ENCODE data around the gene ENPP7. TPM values are rescaled to one million over a fixed set of nuclear protein-coding genes. Genes with fewer than 3 reads are reported as not detected.

The ENPP7 gene
- total RNA-seq, 3 donors from 2014 or later, result not detected

- Histone ChIP-seq H3K27ac (no peak overlapping the region), H3K27me3 (peaks cover 10 to 64% of the 10 kb centered on the region in 2 donors)
Measured at GRCh38 chr17:79748295-79749099, 17.8 kb downstream of the ENPP7 start.

GRCh38 chr17:79749156-79749815 is 18.5 kb downstream of the ENPP7 start:
- Histone ChIP-seq H3K36me3 (no peaks in the 10 kb centered on the region), H3K4me1 (no peaks in the 10 kb centered on the region), H3K27me3 (peaks cover 10 to 66% of the 10 kb centered on the region in 2 donors), H3K4me3 (no peak overlapping the region), H3K27ac (no peak overlapping the region), H3K9me3 (no peaks in the 10 kb centered on the region)
- intact Hi-C loops (cut with DNase I; ENCODE audit: low total_unique reads), result no loop called here
- TF ChIP-seq POLR2AphosphoS5 (IDR thresholded peaks at IDR 0.05) (no peak), POLR2A (IDR thresholded peaks at IDR 0.05) (no peak), CTCF (IDR thresholded peaks at IDR 0.05) (no peak)
- DNase-seq (ENCODE audit: low spot score in 2 of 2), result no peak

More at GRCh38 chr17:79748295-79749099, 17.8 kb downstream of the ENPP7 start:
- H3K4me3 ChIP-seq, result peak overlapping the region in 1 of 3 donors; percentile 28
- intact Hi-C loops (cut with DNase I; ENCODE audit: low total_unique reads), result no loop called here
- no peak for TF ChIP-seq CTCF (IDR thresholded peaks at IDR 0.05)
- TF ChIP-seq POLR2AphosphoS5 (IDR thresholded peaks at IDR 0.05), result no peak
- no peak for TF ChIP-seq POLR2A (IDR thresholded peaks at IDR 0.05)
- H3K36me3 ChIP-seq, result no peaks in the 10 kb centered on the region
- no peak for DNase-seq (ENCODE audit: low spot score in 2 of 2)
- H3K4me1 ChIP-seq, result no peaks in the 10 kb centered on the region
- no peaks in the 10 kb centered on the region for H3K9me3 ChIP-seq

- Histone ChIP-seq H3K9me3 (no peaks in the 10 kb centered on the region), H3K36me3 (no peaks in the 10 kb centered on the region), H3K4me1 (no peaks in the 10 kb centered on the region), H3K27ac (no peak overlapping the region), H3K4me3 (no peak overlapping the region), H3K27me3 (peaks cover 10 to 71% of the 10 kb centered on the region in 2 donors)
- TF ChIP-seq POLR2AphosphoS5 (IDR thresholded peaks at IDR 0.05) (no peak), CTCF (IDR thresholded peaks at IDR 0.05) (no peak), POLR2A (IDR thresholded peaks at IDR 0.05) (no peak)
- no peak for DNase-seq (ENCODE audit: low spot score in 2 of 2)
- intact Hi-C loops (cut with DNase I; ENCODE audit: low total_unique reads), result no loop called here
Measured at GRCh38 chr17:79749958-79750357, 19.2 kb downstream of the ENPP7 start.

- Histone ChIP-seq H3K4me1 (no peaks in the 10 kb centered on the region), H3K36me3 (no peaks in the 10 kb centered on the region), H3K9me3 (no peaks in the 10 kb centered on the region), H3K4me3 (no peak overlapping the region), H3K27ac (no peak overlapping the region), H3K27me3 (peaks cover 10 to 65% of the 10 kb centered on the region in 2 donors)
- DNase-seq (ENCODE audit: low spot score in 2 of 2), result no peak
- no peak for TF ChIP-seq POLR2AphosphoS5 (IDR thresholded peaks at IDR 0.05)
- no peak for TF ChIP-seq CTCF (IDR thresholded peaks at IDR 0.05)
- no peak for TF ChIP-seq POLR2A (IDR thresholded peaks at IDR 0.05)
- intact Hi-C loops (cut with DNase I; ENCODE audit: low total_unique reads), result no loop called here
Measured at GRCh38 chr17:79750650-79751545, 20.2 kb downstream of the ENPP7 start.
